ENCODE results near the gene GOSR2.

DNA sequence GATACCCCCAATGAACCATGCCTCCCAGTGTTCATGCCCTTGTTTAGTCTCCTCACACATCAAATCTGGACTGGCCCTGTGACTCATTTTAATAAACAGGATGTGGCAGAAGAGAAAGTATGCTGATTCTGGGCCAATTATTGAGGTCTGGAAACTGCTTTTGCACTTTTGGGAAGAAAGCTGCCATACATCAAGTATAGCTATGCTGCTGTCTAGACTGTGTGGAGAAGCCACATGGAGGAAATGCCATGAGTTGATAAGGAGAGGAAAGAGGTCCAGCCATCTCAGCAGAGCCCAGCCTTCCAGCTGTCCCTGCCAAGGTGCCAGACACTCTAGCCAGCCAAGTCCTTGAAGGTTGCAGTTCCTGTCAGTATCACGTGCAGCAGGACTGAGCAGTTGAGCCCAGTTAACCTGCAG lies 39.4 kb downstream of the GOSR2 start:
- TF ChIP-seq CTCF (conservative IDR thresholded peaks at IDR 0.05 in 1 of 2, IDR thresholded peaks at IDR 0.05 in 1 of 2; ENCODE audit: low read depth in 1 of 2, low read length in 2 of 2) (no peak), EZH2 (IDR thresholded peaks at IDR 0.05; ENCODE audit: low read length, missing control alignments) (no peak)

All from fibroblast of lung (primary cell).